ENCODE measurements around the gene TMEM132E. TPM values are rescaled to one million over a fixed set of nuclear protein-coding genes. Genes with fewer than 3 reads are reported as not detected.

The TMEM132E gene
- total RNA-seq, 4 donors from 2014 or later: 0.11 to 0.13 TPM; not detected in 2

DNA sequence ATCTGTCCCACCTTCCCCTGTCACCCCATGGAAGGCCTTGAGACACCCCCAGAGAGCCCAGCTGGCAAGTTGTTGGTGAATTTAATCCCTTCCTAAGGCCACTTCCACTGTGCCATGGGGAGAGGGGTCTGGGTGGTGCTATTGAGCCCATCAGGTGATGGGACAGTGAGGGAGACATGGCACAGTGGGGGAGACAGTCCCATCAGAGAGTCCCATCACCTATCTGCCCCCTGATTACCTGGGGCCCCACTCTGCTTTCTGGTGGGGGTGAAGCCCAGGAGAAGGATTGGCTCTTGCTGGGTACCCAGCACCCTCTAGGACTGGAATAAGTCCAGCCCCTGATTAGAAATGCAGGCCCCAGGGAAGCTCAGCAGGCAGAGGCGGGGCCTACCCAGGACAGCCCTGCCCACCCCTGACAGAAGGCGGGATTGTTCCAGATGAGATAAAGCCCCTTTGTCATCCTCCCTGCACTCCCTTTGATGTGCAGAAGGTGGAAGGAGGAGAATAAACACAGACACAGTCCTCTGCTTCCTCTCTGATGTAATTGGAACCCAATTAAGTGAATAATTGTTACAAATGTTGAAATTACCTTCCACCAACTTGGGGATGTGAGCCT lies 18.9 kb downstream of the TMEM132E start:
- intact Hi-C loops (cut with DNase I): no loop called here
- no peaks in the 10 kb centered on the region for H3K4me1 ChIP-seq
- no peaks in the 10 kb centered on the region for H3K36me3 ChIP-seq
- TF ChIP-seq CTCF (IDR thresholded peaks at IDR 0.05) (no peak), POLR2A (IDR thresholded peaks at IDR 0.05) (no peak)
- WGBS, 2 donors: 86 to 100% methylated on average over 2 of the region's 2 CpGs
- H3K27me3 ChIP-seq: no peaks in the 10 kb centered on the region
- DNase-seq: no peak
- no peak overlapping the region for H3K4me3 ChIP-seq (replicated peaks in 1 of 3)
- H3K9me3 ChIP-seq: no peaks in the 10 kb centered on the region
- no peak overlapping the region for H3K27ac ChIP-seq

DNA sequence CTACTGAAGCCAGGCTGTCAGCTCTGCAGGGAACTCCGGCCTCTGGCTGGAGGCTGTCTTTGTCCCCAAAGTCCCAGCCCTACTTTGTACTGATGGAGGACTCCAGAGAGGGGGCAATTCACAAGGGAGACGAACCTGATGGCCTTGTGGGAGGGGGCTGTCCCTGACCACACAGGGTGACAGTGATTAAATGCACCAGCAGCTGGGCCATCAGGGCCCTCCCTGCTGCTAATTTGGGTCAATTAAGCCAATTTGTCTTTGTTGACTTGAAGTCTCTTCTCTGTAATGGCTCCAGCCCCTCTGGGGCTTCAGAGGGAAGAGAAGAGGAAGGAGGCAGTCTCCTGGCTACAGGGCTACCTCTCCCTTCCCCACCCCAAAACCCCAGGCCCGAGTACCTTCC lies 22.0 kb downstream of the TMEM132E start:
- intact Hi-C loops (cut with DNase I): no loop called here
- Histone ChIP-seq H3K4me3 (replicated peaks in 1 of 3) (no peak overlapping the region), H3K27me3 (no peaks in the 10 kb centered on the region), H3K36me3 (no peaks in the 10 kb centered on the region), H3K4me1 (no peaks in the 10 kb centered on the region), H3K27ac (no peak overlapping the region), H3K9me3 (no peaks in the 10 kb centered on the region)
- WGBS, 2 donors: 30 to 77% methylated on average over 2 to 3 of the region's 3 CpGs
- no peak for DNase-seq
- TF ChIP-seq POLR2A (IDR thresholded peaks at IDR 0.05): no peak
- no peak for TF ChIP-seq CTCF (IDR thresholded peaks at IDR 0.05)

- TF ChIP-seq CTCF (IDR thresholded peaks at IDR 0.05) (no peak), POLR2A (IDR thresholded peaks at IDR 0.05) (no peak)
- no peaks in the 10 kb centered on the region for H3K9me3 ChIP-seq
- no peak overlapping the region for H3K27ac ChIP-seq
- no peaks in the 10 kb centered on the region for H3K36me3 ChIP-seq
- H3K27me3 ChIP-seq: no peaks in the 10 kb centered on the region
- no peak for DNase-seq
- intact Hi-C loops (cut with DNase I): no loop called here
- WGBS, 2 donors: 93 to 100% methylated on average over 3 of the region's 3 CpGs
- H3K4me3 ChIP-seq (replicated peaks in 1 of 3): no peak overlapping the region
- H3K4me1 ChIP-seq: no peaks in the 10 kb centered on the region
Observed at GRCh38 chr17:34603974-34604373, 24.6 kb downstream of the TMEM132E start.

DNA sequence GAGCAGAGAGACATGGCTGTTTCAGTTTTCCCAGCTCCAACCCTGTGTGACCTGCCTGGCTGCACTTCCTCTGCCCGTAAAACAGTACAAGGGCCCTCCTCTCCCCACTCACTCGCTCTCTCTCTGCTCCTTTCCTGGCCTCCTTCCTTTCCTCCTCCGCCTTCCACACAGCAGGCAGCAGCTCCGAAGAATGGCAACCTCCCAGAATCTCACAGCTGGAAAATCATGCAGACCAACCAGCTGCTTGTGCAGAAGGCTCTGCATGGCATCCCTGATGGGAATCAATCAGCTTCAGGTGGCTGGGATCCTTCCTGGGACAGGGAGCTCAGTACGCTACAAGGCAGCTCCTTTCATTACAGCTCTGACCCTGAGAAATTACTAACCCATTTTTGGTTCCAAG lies 27.4 kb downstream of the TMEM132E start:
- H3K9me3 ChIP-seq: no peaks in the 10 kb centered on the region
- WGBS, 2 donors: 51 to 63% methylated on average over 5 of the region's 5 CpGs
- H3K27me3 ChIP-seq: no peaks in the 10 kb centered on the region
- H3K4me1 ChIP-seq: no peaks in the 10 kb centered on the region
- H3K27ac ChIP-seq: no peak overlapping the region
- H3K36me3 ChIP-seq: no peaks in the 10 kb centered on the region
- intact Hi-C loops (cut with DNase I): no loop called here
- TF ChIP-seq POLR2A (IDR thresholded peaks at IDR 0.05) (no peak), CTCF (IDR thresholded peaks at IDR 0.05) (no peak)
- no peak for DNase-seq
- no peak overlapping the region for H3K4me3 ChIP-seq (replicated peaks in 1 of 3)

- Histone ChIP-seq H3K9me3 (no peaks in the 10 kb centered on the region), H3K4me3 (replicated peaks in 1 of 3) (no peak overlapping the region), H3K27me3 (no peaks in the 10 kb centered on the region), H3K4me1 (no peaks in the 10 kb centered on the region), H3K27ac (no peak overlapping the region), H3K36me3 (no peaks in the 10 kb centered on the region)
- DNase-seq: no peak
- intact Hi-C loops (cut with DNase I): no loop called here
- no peak for TF ChIP-seq POLR2A (IDR thresholded peaks at IDR 0.05)
- TF ChIP-seq CTCF (IDR thresholded peaks at IDR 0.05): no peak
- 57 to 72% methylated on average over 4 of the region's 4 CpGs for WGBS, 2 donors
Observed at GRCh38 chr17:34607917-34608316, 28.5 kb downstream of the TMEM132E start.
